SH-SY5Y (cell line): ENCODE measurements around the gene MTA1.

Experiments
- GATA2 ChIP-seq: IDR thresholded peaks from 2 replicates; pipeline ENCODE4 v1.6.1; 2011; ENCODE audit warnings: mild to moderate bottlenecking, low read depth, low read length
- GATA3 ChIP-seq: IDR thresholded peaks from 2 replicates; pipeline ENCODE4 v1.6.1; 2011; ENCODE audit warnings: low read depth, mild to moderate bottlenecking, low read length, moderate library complexity

The MTA1 gene

DNA sequence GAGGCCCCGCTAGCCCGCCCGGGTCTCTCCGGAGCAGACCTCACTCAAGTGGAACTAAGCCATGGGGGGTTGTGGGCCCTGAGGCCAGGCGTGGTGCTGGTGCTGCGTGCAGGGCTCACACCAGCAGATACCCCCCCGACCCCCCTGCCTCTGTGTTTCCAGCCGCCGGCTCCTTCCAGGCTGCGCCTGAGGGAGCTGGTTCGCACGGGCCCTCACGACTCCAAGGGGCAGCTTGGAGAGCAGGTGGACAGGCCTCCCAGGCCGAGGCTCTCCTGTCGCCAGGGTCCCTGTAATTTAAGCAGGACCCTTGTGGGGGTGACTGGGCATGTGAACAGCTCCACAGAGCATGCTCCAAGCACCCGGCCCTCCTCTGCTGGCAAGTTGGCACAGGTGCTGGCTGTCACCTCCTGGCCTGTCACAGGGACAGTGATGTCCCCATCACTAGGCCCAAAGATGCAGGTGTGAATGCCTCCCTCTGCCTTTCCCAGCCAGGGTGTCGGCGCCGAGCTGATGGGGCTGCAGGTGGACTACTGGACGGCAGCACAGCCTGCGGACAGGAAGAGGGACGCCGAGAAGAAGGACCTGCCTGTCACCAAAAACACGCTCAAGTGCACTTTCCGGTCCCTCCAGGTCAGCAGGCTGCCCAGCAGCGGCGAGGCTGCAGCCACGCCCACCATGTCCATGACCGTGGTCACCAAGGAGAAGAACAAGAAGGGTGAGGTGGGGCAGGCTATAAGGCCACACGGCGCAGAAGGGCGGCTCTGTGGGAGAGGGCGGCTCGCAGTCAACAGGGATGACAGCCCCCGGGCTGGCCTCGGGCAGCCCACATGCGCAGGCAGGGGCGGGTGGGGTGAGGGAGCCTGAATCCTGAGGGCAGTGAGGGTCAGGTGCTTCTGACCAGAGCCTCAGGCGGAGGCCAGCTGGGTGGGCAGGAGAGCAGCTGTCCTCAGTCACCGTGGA lies 27.2 kb upstream of the MTA1 start:
- TF ChIP-seq GATA2 (no peak), GATA3 (no peak)

- TF ChIP-seq GATA3 (no peak), GATA2 (no peak)
These were observed 26.5 kb upstream of the MTA1 start for GRCh38 chr14:105393151-105393550.

DNA sequence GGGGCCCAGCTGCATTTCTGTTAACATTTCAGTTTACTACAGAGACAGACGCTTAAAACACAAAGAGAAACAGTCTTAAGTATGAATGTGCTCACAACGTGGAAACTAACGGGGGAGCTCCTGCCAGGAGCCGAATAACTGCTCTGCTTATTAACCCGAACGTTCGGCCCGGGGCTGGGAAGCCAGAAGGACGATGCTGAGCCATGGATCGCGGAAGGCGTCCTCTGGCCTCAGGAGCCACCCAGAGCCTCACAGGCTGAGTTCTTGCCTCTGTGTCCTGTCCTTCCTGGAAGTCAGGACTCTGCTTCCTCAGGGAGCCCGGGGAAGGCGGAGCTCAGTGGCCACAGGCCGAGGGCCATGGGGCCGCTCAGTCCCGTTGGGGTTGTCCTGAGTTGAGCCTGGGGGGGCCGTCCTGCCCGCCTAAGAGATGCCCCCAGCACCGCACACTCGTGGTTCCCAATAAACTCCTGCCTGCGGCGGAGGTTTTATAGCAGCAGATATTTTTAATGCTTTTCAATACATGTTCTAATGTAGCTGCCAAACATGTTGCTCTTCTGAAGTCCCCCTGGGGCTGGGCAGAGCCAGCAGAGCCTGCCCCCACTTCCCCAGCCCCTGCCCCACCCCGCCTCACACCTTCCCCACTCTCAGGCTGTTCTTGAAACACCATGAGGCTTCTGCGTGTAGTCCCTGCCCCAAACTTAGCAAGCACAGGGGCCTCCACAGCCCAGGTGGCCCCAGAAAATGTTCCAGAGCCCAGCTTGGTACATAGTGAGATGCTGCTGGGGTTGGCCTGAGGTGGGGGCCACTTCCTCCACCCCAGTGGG lies 24.7 kb upstream of the MTA1 start:
- TF ChIP-seq GATA2 (no peak), GATA3 (no peak)

- no peak for TF ChIP-seq GATA2
- TF ChIP-seq GATA3, result no peak
These were observed 24.1 kb upstream of the MTA1 start for GRCh38 chr14:105395538-105395854.

DNA sequence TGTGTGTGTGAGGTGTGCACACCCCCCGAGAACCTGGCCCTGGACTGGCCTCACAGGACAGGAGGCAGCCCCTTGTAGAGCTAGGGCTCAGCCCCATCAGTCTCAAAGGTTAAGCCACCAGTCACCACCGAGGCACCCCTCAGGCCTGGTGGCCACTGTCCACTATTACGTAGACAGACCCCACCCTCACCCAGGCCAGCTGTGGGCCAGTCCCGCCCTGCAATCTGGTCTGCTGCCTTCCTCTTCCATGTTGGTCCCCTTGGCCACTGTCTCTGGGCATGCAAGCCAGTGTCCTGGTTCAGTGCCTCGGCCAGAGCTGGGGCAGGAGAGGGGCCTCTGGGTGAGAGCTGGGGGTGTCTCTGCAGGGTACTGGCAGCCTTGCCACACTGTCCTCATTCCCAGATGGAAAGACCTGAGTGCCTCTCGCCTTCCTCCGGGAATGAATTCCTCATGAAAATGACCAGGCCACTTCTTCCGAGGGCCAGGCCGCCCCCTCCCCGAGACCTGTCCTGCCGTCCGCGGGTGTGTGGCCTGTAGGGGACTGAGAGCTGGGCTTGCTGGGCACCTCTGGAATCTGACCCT lies 22.2 kb upstream of the MTA1 start:
- TF ChIP-seq GATA3 (no peak), GATA2 (no peak)

DNA sequence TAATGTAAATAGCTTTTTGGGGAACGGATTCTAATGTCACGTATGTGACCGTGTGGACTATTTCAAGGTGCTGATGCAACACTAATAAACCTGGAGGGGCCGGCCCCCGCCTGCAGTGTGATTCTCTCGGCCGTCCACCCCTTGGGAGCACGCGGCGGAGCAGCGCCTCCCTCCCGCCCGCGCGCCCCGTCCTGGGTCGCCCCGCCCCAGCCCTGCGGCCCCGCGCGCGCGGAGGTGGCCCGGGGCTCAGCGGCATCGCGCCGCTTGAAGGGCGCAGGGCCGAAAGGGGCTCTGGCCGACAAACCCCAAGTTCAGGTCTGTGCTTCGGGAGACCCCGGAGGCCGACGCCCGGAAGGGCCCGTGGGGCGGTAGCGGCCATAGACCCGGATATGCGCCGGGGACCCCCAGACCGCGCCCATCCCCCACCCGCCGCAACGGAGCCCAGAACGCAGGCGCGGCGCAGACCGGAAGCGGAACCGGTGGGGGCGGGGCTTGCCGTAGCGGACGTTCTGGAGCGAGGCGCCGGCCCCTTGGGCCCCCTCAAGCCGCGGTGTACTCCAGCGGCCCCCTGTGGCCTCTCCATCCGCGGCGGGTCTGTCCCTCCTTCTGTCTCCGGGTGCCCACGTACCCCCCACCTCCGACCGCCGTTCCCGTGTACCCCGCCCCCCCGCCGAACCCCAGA lies 21.4 kb upstream of the MTA1 start, which contains the start of gene TEX22:
TSS of gene TEX22 (plus strand) at position 495 of the 682 bp plus-strand sequence. CDS start 803 bp downstream, outside the sequence.
- TF ChIP-seq GATA2, result no peak
- no peak for TF ChIP-seq GATA3

GRCh38 chr14:105398726-105399465 lies 20.7 kb upstream of the MTA1 start:
- TF ChIP-seq GATA2, result no peak
- no peak for TF ChIP-seq GATA3

- TF ChIP-seq GATA3, result no peak
- no peak for TF ChIP-seq GATA2
These were observed 20.2 kb upstream of the MTA1 start for GRCh38 chr14:105399466-105399775.

GRCh38 chr14:105400016-105400415 lies 19.6 kb upstream of the MTA1 start:
- TF ChIP-seq GATA3, result no peak
- no peak for TF ChIP-seq GATA2

DNA sequence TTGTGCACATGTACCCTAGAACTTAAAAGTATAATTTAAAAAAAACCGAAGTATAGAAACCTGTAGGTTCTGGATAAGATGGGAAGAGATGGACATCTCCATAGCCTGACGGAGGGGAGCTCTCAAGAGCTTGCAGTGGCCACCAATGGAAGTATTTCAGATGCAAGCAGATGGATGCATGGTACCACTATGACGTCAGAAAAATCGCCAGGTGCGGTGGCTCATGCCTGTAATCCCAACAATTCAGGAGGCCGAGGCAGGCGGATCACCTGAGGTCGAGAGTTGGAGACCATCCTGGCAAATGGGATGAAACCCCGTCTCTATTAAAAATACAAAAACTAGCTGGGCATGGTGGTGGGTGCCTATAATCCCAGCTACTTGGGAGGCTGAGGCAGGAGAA lies 17.9 kb upstream of the MTA1 start:
- TF ChIP-seq GATA2 (no peak), GATA3 (no peak)

- no peak for TF ChIP-seq GATA2
- no peak for TF ChIP-seq GATA3
These were observed 11.0 kb upstream of the MTA1 start for GRCh38 chr14:105408592-105408991.

- TF ChIP-seq GATA2 (no peak), GATA3 (no peak)
These were observed 10.3 kb upstream of the MTA1 start for GRCh38 chr14:105409364-105409763.

DNA sequence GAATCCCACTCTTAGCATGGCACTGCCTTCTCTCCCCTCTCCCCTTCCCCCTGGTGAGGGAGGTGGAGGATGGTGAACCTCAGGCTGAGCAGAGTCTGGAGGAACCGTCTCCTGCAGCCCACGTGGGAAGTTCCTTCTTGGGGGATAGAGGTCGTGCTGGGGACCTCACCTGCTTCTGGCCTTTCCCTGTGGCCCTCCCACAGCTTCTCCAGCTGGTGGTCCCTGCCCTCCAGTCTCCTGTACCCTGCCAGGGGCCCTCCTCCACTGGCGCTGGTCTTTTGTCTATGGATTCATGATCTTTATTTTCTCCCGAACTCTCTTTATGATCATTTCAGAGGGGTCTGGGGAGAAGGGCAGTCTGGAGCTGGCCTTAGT lies 9.0 kb upstream of the MTA1 start:
- TF ChIP-seq GATA3 (no peak), GATA2 (no peak)
